IMR-90 (cell line): ENCODE data around the gene NOL4L.

Experiments used
- BHLHE40 ChIP-seq: fragments of 150-350 bp; IDR thresholded peaks from 2 replicates; pipeline ENCODE4 v1.6.1; 2016; ENCODE audit warnings: mild to moderate bottlenecking, low read depth, low read length
- CHD1 ChIP-seq: IDR thresholded peaks from 2 replicates; pipeline ENCODE4 v1.6.1; 2012; ENCODE audit warnings: low read depth, low read length, improper control_type of control experiment
- CTCF ChIP-seq: conservative IDR thresholded peaks from 2 replicates; pipeline ENCODE4 v1.5.1; 2012; ENCODE audit warnings: mild to moderate bottlenecking, low read depth, low read length, improper control_type of control experiment
- POLR2A ChIP-seq: IDR thresholded peaks from 2 replicates; pipeline ENCODE4 v1.6.1; 2012; ENCODE audit warnings: mild to moderate bottlenecking, low read depth, low read length
- RFX5 ChIP-seq: IDR thresholded peaks from 2 replicates; pipeline ENCODE4 v1.8.0; 2012; ENCODE audit warnings: low read depth, mild to moderate bottlenecking, low read length, moderate library complexity

- TF ChIP-seq CHD1 (no peak), CTCF (no peak), POLR2A (no peak), RFX5 (no peak), BHLHE40 (no peak)
Measured at GRCh38 chr20:32607324-32607723, 22.2 kb upstream of the NOL4L start.
